Stimulated activated memory B cell treated with anti-CD40 and anti-IgM and Interleukin-4, amounts not matched to agents 10 μg/mL and 1 μg/mL and 100 μg/mL, for 72 hours (primary cell): Measurements from ENCODE around the gene PPARG.

Experiments used
- ATAC-seq: fragments of 150-1000 bp; cut with Tn5 transposase; 2 replicates; pipeline ENCODE4 v1.10.0; 2021
- H3K27ac Mint-ChIP-seq: one replicate; pipeline ENCODE4 v1.8.0; 2022; ENCODE audit warnings: mild to moderate bottlenecking, mixed read lengths
- H3K27me3 Mint-ChIP-seq: one replicate; pipeline ENCODE4 v1.8.0; 2022; ENCODE audit warnings: mixed read lengths
- H3K36me3 Mint-ChIP-seq: one replicate; pipeline ENCODE4 v1.8.0; 2022; ENCODE audit warnings: mixed read lengths
- H3K4me1 Mint-ChIP-seq: one replicate; pipeline ENCODE4 v1.8.0; 2022; ENCODE audit warnings: mixed read lengths
- H3K4me3 Mint-ChIP-seq: one replicate; pipeline ENCODE4 v1.8.0; 2022; ENCODE audit warnings: mild to moderate bottlenecking, moderate library complexity, mixed read lengths
- H3K9me3 Mint-ChIP-seq: one replicate; pipeline ENCODE4 v1.8.0; 2022; ENCODE audit warnings: mixed read lengths

Gene PPARG

GRCh38 chr3:12339701-12340480, 51.0 kb downstream of the PPARG start:
- no peaks in the 10 kb centered on the region for H3K36me3 Mint-ChIP-seq
- no peak overlapping the region for H3K27ac Mint-ChIP-seq
- H3K27me3 Mint-ChIP-seq: peaks cover 9% of the 10 kb centered on the region
- H3K4me3 Mint-ChIP-seq: no peak overlapping the region
- ATAC-seq: no peak
- no peaks in the 10 kb centered on the region for H3K9me3 Mint-ChIP-seq
- no peaks in the 10 kb centered on the region for H3K4me1 Mint-ChIP-seq

GRCh38 chr3:12340506-12340905, 51.6 kb downstream of the PPARG start:
- Mint-ChIP-seq H3K4me3 (no peak overlapping the region), H3K36me3 (no peaks in the 10 kb centered on the region), H3K27ac (no peak overlapping the region), H3K27me3 (peaks cover 9% of the 10 kb centered on the region), H3K4me1 (no peaks in the 10 kb centered on the region), H3K9me3 (no peaks in the 10 kb centered on the region)
- ATAC-seq: no peak

DNA sequence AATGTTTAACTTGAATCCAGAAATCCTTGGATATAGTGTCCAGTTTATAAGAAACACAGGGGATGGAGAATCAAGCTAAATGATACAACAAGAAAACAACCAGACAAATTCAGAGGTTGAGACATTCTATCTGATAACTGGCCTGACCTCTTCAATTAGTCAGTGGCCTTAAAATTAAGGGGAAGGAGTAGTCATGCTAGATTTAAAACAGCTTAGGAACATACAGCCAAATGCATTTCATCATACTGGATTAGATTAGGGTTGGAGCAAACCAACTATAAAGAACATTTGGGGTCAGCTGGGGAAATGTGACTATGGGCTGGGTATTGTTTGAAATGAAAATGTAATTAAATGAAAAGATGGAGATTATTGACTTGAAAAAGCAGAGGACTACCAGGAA, 53.3 kb downstream of the PPARG start:
- Mint-ChIP-seq H3K4me1 (no peaks in the 10 kb centered on the region), H3K27ac (no peak overlapping the region), H3K27me3 (peaks cover 9% of the 10 kb centered on the region), H3K9me3 (no peaks in the 10 kb centered on the region), H3K36me3 (no peaks in the 10 kb centered on the region), H3K4me3 (no peak overlapping the region)
- ATAC-seq: no peak

- Mint-ChIP-seq H3K27me3 (peaks cover 9% of the 10 kb centered on the region), H3K4me1 (no peaks in the 10 kb centered on the region), H3K4me3 (no peak overlapping the region), H3K27ac (no peak overlapping the region), H3K36me3 (no peaks in the 10 kb centered on the region), H3K9me3 (no peaks in the 10 kb centered on the region)
- no peak for ATAC-seq
These were observed 54.2 kb downstream of the PPARG start for GRCh38 chr3:12343047-12343501.

DNA sequence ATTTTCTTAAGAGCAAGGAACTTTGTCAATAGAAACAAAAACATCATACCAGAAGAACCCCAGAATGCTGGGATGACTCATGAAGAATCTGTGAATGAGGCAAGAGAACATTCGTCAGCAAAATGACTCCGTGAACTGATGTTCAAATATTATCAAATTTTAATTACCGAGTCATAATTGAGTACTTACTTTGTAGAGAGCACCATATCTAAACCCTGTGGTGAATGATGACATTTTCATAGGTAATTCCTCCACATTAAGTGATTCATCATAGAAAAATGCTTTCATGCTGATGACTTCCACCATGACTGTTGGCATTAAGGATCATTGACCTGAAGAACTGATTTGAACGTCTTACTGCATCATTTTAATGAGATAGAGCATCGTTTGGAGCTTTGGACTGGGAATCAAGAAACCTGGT, 56.3 kb downstream of the PPARG start:
- Mint-ChIP-seq H3K36me3 (no peaks in the 10 kb centered on the region), H3K4me1 (no peaks in the 10 kb centered on the region), H3K9me3 (no peaks in the 10 kb centered on the region), H3K27ac (no peak overlapping the region), H3K27me3 (peaks cover 9% of the 10 kb centered on the region), H3K4me3 (no peak overlapping the region)
- ATAC-seq: no peak

- H3K9me3 Mint-ChIP-seq: no peaks in the 10 kb centered on the region
- H3K4me3 Mint-ChIP-seq: no peak overlapping the region
- no peak for ATAC-seq
- H3K36me3 Mint-ChIP-seq: no peaks in the 10 kb centered on the region
- H3K27ac Mint-ChIP-seq: no peak overlapping the region
- peaks cover 9% of the 10 kb centered on the region for H3K27me3 Mint-ChIP-seq
- no peaks in the 10 kb centered on the region for H3K4me1 Mint-ChIP-seq
These were observed 57.0 kb downstream of the PPARG start for GRCh38 chr3:12345584-12346494.

- Mint-ChIP-seq H3K27ac (no peak overlapping the region), H3K9me3 (no peaks in the 10 kb centered on the region), H3K36me3 (no peaks in the 10 kb centered on the region), H3K4me1 (no peaks in the 10 kb centered on the region), H3K4me3 (no peak overlapping the region), H3K27me3 (peaks cover 9% of the 10 kb centered on the region)
- ATAC-seq: no peak
These were observed 58.4 kb downstream of the PPARG start for GRCh38 chr3:12347301-12347700.

DNA sequence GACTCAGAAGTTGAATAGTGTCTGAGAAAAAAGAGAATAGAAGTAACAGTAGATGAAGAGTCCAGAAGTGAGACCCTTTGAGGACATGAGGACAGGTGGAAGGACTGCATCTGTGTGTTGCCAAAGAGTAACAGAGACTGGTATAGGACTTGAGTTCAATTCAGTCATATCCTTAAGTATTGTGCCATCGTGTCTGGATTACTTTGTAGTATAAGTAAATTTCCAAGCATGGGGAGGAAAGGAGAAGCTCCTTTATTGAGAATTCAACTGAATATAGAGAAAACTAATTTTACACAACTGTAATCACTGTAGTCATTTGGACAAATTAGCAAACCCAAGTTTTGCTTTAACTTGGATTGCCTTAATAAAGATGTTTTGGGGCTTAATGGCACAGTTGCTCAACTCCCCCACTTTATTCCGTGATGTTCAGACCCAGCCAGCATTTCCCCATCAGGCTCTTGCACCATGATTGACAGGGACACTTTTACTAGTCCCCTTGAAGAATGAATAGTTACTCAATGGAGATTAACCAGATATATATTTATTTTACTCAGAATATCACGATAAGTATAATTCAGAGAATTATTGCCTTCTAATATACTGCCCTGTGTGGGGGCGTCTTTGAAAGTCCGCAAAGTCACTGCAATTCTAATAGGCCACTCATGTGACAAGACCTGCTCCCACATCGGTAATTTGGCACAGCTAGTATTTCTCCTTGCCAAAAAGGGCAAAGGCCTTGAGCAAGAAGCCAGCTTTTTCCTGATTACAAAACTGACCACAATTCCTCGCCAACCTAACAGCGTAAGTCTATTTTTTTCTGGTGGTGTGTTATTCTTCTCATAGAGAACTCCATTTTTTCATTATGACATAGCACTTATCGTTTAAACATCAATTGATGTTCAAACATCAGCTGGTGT, 61.3 kb downstream of the PPARG start:
- no peak for ATAC-seq
- Mint-ChIP-seq H3K9me3 (no peaks in the 10 kb centered on the region), H3K4me1 (no peaks in the 10 kb centered on the region), H3K36me3 (no peaks in the 10 kb centered on the region), H3K4me3 (no peak overlapping the region), H3K27me3 (no peaks in the 10 kb centered on the region), H3K27ac (no peak overlapping the region)

DNA sequence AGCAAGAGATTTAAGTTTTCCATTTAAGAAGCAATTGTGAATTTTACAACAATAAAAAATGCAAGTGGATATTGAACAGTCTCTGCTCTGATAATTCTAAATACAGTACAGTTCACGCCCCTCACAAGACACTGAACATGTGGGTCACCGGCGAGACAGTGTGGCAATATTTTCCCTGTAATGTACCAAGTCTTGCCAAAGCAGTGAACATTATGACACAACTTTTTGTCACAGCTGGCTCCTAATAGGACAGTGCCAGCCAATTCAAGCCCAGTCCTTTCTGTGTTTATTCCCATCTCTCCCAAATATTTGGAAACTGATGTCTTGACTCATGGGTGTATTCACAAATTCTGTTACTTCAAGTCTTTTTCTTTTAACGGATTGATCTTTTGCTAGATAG, 62.3 kb downstream of the PPARG start:
- H3K4me1 Mint-ChIP-seq: no peaks in the 10 kb centered on the region
- H3K36me3 Mint-ChIP-seq: no peaks in the 10 kb centered on the region
- H3K9me3 Mint-ChIP-seq: no peaks in the 10 kb centered on the region
- no peaks in the 10 kb centered on the region for H3K27me3 Mint-ChIP-seq
- ATAC-seq: no peak
- no peak overlapping the region for H3K27ac Mint-ChIP-seq
- no peak overlapping the region for H3K4me3 Mint-ChIP-seq

GRCh38 chr3:12352253-12352652, 63.4 kb downstream of the PPARG start:
- H3K27me3 Mint-ChIP-seq: peaks cover 5% of the 10 kb centered on the region
- H3K4me1 Mint-ChIP-seq: no peaks in the 10 kb centered on the region
- no peak overlapping the region for H3K4me3 Mint-ChIP-seq
- no peaks in the 10 kb centered on the region for H3K9me3 Mint-ChIP-seq
- no peaks in the 10 kb centered on the region for H3K36me3 Mint-ChIP-seq
- no peak overlapping the region for H3K27ac Mint-ChIP-seq
- ATAC-seq: no peak

DNA sequence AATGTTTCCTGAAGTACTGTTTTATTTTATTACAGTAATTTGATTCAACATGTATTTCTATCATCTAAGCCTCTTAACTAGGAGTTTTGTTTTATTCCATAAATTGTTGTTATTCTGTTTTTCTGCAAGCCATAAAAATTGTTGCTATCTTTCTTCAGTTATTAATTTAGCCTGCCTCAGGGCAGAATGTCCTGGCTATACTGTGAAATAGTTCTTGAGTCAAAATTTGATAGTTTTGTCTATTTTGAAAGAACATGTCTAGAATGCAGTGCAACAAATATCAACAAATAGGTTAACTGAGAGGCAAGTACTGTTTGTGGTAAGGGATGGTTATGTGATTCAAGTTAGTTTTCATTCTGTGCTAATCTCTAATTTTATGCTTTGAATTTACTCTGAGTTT, 63.9 kb downstream of the PPARG start:
- Mint-ChIP-seq H3K4me3 (no peak overlapping the region), H3K4me1 (no peaks in the 10 kb centered on the region), H3K36me3 (no peaks in the 10 kb centered on the region), H3K27me3 (peaks cover 10% of the 10 kb centered on the region), H3K9me3 (no peaks in the 10 kb centered on the region), H3K27ac (no peak overlapping the region)
- ATAC-seq: no peak

DNA sequence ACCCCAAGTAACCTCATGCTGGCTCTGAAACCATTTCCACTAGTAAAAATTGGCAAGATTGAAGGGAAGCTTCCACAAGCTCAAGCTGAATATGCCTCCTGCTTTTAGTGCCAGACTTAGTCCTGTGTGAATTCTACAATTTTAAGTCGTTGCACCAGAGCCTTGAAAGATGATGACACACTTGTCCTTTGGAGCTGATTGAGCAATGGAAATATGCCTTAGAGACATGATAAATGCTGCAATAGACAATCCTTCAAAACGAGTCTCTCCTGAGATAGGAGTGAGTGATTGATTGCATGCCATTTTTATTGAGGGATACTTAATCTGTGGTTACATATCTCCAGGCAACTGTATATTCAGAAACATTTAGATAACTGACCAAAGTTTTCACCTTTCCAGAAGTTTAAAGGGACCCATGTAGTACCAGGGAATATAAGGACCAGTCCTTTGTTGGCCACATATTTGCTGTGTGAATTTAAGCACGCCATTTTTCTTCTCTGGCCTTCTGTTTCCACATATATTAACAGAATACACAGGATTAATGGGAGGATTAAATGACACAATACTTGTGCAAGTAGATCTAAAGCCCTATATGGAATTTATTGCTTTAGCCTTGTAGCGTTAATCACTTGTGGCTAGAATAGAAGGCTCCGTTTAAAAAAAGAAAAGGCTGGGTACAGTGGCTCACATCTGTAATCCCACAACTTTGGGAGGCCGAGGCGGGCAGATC, 65.1 kb downstream of the PPARG start:
- Mint-ChIP-seq H3K9me3 (no peaks in the 10 kb centered on the region), H3K36me3 (no peaks in the 10 kb centered on the region), H3K4me1 (no peaks in the 10 kb centered on the region), H3K27ac (no peak overlapping the region), H3K4me3 (no peak overlapping the region), H3K27me3 (peaks cover 11% of the 10 kb centered on the region)
- ATAC-seq: no peak

- Mint-ChIP-seq H3K4me3 (no peak overlapping the region), H3K36me3 (no peaks in the 10 kb centered on the region), H3K27me3 (peaks cover 11% of the 10 kb centered on the region), H3K4me1 (no peaks in the 10 kb centered on the region), H3K27ac (no peak overlapping the region), H3K9me3 (no peaks in the 10 kb centered on the region)
- ATAC-seq: no peak
These were observed 67.3 kb downstream of the PPARG start for GRCh38 chr3:12356175-12356574.

DNA sequence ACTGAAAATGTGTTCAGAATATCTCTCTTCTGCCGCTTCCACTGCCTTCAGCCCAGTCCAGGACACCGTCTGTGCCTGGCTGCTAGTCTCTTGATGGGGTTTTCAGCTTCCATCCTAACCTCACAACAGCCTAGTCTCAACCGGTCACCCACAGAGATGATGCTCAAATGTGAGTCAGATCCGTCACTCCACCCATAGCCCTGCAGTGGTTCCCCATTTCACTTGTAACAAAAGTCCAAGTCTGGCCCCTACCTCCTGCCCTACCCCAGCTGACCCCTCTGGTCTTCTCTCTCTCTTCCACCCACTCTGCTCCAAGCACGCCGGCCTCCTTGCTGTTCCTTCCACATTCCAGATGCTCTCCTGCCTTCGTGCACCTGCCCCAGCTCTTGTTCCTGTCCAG, 68.1 kb downstream of the PPARG start:
- H3K4me3 Mint-ChIP-seq: no peak overlapping the region
- H3K27ac Mint-ChIP-seq: no peak overlapping the region
- no peaks in the 10 kb centered on the region for H3K4me1 Mint-ChIP-seq
- no peaks in the 10 kb centered on the region for H3K36me3 Mint-ChIP-seq
- H3K9me3 Mint-ChIP-seq: no peaks in the 10 kb centered on the region
- ATAC-seq: peak; percentile 24
- H3K27me3 Mint-ChIP-seq: peaks cover 11% of the 10 kb centered on the region
